Transverse colon (tissue), 4 donors: ENCODE results near the gene KRTAP9-4.

Experiments
- CTCF ChIP-seq, 5 experiments: fragments of 200-600 bp in 3 of 5; fragments of 450-650 bp in 2 of 5; sonication (generic) in 3 of 5; IDR thresholded peaks; 1 replicate in 2 of 5; 2 replicates in 3 of 5; pipeline ENCODE4 v1.5.1; 2016 to 2017; ENCODE audit warnings: antibody characterized with exemption in 5 of 5, inconsistent platforms in 3 of 5, mild to moderate bottlenecking in 2 of 5, moderate library complexity in 1 of 5
- EP300 ChIP-seq: sonication (generic); formaldehyde crosslinking; IDR thresholded peaks from one replicate; pipeline ENCODE4 v1.6.1; 2017; ENCODE audit warnings: antibody characterized with exemption, low read depth
- POLR2A ChIP-seq: fragments of 450-650 bp; IDR thresholded peaks from one replicate; pipeline ENCODE4 v1.6.1; 2016; ENCODE audit warnings: antibody characterized with exemption, mild to moderate bottlenecking, moderate library complexity
- POLR2AphosphoS5 ChIP-seq, 3 donors: sonication (generic); formaldehyde crosslinking; IDR thresholded peaks; one replicate each; pipeline ENCODE4 v1.6.1; 2016; ENCODE audit warnings: antibody characterized with exemption in 3 of 3

- TF ChIP-seq EP300 (no peak), CTCF (IDR thresholded peaks at IDR 0.05) (no peak), POLR2AphosphoS5 (IDR thresholded peaks at IDR 0.05) (no peak), POLR2A (no peak)
These were observed 1.8 kb downstream of the KRTAP9-4 start for GRCh38 chr17:41251261-41251660.
